Activated CD4-positive, alpha-beta T cell treated with anti-CD3 and anti-CD28 coated beads for 4 hours (primary cell): ENCODE results near the gene KREMEN1.

Experiments
- DNase-seq, 2 donors: peaks; one replicate each; pipeline ENCODE4 v3.0.0-alpha.2; 2020

The KREMEN1 gene

DNA sequence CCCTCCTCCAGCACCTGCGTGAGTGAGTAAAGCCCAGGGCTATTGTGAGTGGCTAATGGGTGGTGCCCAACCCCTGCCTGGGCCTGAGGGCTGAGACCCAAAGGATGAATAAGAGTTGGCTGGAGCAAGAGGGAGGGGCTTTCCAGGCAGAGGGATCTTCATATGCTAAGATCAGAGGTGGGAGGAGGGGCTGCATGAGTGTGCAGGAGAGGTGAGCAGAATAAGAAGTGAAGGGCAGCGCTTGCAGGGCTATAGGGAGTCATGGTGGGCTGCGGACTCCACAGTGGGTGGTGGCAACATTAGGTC is 136.7 kb downstream of the KREMEN1 start:
- DNase-seq = no peak

DNA sequence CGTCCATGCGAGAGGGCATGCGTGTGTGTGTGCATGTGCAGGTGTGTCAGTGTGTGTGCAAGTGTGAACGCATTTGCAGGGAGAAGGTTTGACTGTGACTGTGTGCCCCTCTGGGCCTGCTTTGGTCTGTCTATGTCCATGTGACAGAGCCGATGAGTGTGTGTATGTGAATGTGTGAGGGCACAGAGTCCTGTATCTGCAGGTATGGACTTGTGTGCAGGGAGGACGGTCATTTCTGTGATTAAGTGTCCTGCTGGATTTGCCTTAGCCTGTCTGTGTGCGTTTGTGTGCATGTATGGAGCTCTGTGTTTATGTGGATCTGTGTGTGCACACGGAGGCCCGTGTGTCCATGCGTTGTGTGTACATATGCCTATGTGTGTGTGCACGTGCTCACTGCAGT is 138.2 kb downstream of the KREMEN1 start:
- DNase-seq = no peak

DNA sequence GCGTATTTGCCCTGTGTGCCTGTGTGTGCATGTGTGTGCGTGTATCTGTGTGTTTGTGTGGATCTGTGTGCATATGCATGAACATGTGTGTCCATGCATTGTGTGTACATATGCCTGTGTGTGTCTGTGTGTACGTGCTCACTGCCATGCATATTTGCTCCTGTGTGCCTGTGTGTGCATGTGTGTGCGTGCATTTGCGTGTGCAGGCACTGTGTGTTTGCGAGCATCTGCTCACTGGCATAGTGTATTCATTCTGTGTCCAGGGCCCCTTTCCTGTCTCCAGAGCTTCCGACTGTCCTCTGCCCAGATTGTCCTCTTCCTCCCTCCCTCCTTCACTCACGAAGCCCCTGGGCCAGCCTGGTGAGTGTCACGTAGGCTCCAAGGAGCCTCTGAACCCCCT is 138.6 kb downstream of the KREMEN1 start:
- no peak for DNase-seq

DNA sequence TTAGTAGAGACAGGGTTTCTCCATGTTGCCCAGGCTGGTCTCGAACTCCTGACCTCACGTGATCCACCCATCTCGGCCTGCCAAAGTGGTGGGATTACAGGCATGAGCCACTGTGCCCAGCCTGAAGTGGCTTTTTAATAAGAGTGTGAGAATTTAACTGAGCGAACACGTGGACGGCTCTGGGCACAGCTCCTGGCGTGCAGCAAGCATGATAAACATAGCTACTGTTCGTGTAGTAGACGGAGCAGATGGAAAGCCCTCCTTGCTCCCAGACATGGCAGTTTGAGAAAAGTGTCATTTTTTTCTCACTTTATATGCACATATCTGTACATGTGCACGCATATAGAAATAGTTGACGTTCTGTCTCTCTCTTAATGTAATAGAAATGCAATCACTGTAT is 139.9 kb downstream of the KREMEN1 start:
- DNase-seq = no peak

DNA sequence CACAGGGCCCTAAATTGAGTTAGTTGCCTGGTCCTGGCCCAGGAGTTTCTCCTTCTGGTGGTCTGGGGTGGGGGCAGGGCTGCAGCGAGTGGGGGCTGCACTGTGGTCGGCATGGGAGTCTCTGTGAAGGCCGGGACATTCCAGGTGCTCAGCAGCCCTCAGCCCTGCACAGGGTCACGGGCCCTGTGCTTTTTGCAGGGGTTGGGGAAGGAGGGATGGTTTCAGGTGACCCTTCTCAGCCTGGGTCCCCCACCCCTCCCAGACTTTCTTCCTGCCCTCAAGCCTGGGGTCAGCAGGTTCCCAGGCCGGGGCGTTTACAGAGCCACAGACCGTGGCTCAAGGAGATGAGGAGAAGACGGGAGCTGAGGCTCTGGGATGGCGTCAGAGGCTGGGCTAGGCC is 140.7 kb downstream of the KREMEN1 start:
- no peak for DNase-seq

DNA sequence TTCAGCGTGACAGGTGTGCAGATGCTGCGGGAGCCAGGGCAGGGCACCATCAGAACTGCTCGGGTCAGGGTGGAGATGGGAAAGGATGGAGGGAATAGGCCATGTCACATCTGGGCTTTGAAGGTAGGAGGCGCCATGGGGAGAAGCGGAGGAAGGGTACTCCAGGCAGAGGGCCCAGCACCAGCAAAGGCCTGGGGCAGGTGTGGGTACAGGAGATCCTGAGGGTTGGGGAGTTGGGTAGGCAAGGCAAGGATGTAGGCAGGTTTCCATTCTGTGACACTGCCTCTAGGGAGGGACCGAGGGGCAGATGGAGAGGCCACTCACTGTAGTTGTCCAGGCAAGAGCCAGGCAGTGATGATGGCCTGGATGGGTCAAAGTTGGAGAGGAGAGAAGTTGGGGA is 141.4 kb downstream of the KREMEN1 start:
- DNase-seq = no peak

DNA sequence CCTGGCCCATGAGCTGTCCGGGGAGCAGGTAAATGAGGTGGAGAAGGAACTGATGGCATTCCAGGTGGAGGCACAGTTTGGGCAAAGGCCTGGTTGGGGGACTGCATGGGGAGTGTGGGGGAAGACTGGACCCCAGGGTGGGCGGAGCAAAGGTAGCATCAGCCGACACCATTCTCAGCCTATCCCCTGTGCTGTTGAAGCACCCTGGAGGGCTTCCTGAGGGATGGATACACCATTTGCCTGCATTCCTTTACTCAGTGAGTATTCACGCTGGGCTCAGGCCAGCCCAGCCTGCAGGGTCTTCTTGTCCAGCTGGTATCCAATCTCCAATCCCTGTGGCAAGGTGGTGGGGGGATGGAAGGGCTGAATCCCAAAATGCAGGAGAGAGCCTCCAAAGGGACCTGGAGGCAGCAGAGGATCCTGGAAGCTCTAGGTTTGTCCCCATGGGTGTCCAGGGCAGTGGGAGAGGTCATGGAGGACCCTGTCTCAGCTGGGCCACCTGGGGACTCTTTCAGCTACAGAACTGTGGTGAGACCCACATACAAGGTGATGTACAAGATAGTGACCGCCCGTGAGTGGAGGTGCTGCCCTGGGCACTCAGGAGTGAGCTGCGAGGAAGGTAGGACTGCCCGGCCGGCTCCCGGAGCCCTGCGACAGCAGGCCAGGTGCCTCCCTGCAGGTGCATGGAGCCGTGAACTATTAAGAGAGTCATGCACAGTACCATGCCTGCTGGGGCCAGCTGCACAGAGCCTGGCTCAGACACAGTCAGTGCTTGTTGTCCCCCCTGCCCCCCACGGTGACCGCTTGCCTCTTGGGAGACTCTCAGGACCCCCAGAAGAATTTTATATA is 142.4 kb downstream of the KREMEN1 start:
- no peak for DNase-seq

DNA sequence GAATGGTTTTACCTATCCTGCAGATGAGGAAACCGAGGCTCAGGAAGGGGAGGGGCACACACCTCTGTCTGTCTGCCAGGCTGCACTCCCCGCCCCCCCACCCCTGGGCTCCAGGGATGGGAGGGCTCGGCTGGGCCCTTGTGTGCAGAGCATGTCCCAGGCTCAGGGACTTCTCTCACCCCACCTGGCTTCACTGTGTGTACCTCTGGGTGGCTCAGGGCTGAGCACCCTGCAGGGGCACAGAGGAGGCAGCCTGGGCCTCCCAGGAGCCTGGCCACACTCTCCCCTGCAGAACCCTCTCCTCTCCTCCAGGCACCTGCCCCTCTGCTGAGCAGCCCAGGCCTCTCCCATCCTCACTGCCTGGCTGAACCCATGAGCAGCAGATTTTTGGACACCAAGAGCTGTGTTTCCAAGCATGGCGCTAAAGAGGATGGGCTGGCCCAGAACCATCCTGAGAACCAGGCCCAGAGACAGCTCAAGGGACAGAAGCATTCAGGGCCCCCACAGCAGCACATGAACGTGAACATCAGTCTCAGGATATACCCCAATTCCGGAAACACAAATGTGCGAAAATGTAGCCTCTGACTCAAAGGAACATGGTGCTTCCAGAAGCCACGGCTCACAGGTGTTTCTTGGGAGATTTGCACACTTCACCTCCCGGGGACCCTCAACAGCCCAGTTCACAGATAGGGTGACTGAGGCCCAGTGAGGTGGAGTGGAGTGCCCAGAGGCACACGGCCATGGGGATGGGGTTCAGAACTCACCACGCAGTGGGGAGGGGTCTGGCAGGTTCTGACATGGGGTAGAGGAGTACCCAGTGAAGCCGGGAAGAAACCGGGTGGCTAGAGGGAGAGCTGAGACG is 143.4 kb downstream of the KREMEN1 start:
- DNase-seq = no peak

DNA sequence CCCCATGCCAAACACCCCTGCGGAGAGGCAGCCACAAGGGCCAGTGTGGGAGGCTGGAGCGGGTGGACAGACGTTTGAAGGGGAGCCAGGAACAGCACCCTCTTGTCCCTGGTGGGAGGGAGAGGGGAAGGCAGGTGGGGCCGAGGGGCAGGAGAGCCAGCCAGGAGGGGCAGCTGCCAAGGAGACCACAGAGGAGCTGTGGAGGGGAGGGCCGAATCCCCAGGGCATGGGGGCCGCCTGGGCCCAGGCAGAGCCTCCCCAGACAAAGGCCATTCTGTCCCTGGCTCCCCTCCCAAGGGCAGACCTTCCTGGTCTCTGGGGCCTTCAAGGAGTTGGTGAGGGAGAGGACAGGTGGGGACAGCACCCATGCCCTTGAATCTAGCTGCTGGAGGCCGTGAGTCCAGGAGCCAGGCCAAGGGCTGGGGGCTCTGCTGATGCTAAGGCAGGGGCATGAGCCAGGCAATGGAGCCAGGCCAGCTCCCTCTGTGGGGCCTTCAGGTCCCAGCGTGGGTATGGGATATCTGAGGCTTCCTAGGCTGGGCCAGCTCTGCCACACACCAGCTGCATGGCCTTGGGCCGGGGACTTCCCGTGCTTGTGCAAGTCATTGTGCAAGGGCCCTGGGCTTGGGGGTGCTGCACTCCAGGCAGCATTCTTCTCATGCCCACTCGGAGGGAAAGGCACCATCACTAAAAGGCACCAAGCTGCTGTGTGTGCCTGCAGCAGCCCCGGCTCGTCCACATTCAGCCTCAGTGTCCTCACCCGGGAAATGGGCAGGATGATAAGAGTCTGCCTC is 144.2 kb downstream of the KREMEN1 start:
- DNase-seq = no peak
